ENCODE results near the gene MPDZ.

DNA sequence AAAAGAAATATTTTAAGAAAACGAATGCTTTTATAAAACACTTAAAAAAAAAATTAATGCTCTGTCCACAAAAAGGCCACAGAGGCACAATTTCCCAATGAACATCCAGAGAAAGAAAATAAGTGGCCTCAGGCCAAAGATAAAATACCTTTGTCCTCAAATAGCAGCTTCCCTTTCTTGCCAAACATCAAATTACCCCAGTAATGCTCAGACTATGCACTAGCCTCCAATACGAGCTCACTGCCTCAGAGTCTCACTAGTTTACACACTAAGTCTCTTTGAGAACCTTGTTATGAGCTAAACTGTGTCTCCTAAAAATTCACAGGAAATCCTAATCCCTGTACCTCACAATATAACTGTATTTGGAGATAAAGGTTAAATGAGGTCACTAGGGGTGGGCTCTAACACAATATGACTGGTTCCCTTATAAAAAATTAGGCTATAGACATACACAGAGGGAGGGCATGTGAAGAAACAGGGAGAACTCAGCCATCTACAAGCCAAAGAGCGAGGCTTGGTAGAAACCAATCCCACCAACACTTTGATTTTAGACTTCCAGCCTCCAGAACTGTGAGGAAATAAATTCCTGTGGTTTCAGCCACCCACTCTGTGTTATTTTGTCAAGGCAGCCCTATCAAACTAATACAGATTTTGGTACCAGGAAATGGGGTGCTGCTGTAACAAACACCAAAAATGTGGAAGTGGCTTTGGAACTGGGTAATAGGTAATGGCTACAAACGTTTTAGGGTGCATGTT lies 4.4 kb downstream of the MPDZ start:
- TF ChIP-seq RFX5 (IDR thresholded peaks at IDR 0.05) = no peak
- TF ChIP-seq POLR2A (IDR thresholded peaks at IDR 0.05; ENCODE audit: low read length) = no peak
- TF ChIP-seq NPAS2 (CRISPR knock-in tag; IDR thresholded peaks at IDR 0.05; ENCODE audit: borderline replicate concordance) = no peak
- TF ChIP-seq, protein P1, sequence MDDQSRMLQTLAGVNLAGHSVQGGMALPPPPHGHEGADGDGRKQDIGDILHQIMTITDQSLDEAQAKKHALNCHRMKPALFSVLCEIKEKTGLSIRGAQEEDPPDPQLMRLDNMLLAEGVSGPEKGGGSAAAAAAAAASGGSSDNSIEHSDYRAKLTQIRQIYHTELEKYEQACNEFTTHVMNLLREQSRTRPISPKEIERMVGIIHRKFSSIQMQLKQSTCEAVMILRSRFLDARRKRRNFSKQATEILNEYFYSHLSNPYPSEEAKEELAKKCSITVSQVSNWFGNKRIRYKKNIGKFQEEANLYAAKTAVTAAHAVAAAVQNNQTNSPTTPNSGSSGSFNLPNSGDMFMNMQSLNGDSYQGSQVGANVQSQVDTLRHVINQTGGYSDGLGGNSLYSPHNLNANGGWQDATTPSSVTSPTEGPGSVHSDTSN (IDR thresholded peaks at IDR 0.05) = no peak
- TF ChIP-seq, protein P2, sequence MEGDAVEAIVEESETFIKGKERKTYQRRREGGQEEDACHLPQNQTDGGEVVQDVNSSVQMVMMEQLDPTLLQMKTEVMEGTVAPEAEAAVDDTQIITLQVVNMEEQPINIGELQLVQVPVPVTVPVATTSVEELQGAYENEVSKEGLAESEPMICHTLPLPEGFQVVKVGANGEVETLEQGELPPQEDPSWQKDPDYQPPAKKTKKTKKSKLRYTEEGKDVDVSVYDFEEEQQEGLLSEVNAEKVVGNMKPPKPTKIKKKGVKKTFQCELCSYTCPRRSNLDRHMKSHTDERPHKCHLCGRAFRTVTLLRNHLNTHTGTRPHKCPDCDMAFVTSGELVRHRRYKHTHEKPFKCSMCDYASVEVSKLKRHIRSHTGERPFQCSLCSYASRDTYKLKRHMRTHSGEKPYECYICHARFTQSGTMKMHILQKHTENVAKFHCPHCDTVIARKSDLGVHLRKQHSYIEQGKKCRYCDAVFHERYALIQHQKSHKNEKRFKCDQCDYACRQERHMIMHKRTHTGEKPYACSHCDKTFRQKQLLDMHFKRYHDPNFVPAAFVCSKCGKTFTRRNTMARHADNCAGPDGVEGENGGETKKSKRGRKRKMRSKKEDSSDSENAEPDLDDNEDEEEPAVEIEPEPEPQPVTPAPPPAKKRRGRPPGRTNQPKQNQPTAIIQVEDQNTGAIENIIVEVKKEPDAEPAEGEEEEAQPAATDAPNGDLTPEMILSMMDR (IDR thresholded peaks at IDR 0.05) = no peak
- TF ChIP-seq CHD2 (IDR thresholded peaks at IDR 0.05; ENCODE audit: low read length, partially characterized antibody) = no peak
- TF ChIP-seq EP300 (IDR thresholded peaks at IDR 0.05) = no peak
- TF ChIP-seq, protein P3, sequence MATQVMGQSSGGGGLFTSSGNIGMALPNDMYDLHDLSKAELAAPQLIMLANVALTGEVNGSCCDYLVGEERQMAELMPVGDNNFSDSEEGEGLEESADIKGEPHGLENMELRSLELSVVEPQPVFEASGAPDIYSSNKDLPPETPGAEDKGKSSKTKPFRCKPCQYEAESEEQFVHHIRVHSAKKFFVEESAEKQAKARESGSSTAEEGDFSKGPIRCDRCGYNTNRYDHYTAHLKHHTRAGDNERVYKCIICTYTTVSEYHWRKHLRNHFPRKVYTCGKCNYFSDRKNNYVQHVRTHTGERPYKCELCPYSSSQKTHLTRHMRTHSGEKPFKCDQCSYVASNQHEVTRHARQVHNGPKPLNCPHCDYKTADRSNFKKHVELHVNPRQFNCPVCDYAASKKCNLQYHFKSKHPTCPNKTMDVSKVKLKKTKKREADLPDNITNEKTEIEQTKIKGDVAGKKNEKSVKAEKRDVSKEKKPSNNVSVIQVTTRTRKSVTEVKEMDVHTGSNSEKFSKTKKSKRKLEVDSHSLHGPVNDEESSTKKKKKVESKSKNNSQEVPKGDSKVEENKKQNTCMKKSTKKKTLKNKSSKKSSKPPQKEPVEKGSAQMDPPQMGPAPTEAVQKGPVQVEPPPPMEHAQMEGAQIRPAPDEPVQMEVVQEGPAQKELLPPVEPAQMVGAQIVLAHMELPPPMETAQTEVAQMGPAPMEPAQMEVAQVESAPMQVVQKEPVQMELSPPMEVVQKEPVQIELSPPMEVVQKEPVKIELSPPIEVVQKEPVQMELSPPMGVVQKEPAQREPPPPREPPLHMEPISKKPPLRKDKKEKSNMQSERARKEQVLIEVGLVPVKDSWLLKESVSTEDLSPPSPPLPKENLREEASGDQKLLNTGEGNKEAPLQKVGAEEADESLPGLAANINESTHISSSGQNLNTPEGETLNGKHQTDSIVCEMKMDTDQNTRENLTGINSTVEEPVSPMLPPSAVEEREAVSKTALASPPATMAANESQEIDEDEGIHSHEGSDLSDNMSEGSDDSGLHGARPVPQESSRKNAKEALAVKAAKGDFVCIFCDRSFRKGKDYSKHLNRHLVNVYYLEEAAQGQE (IDR thresholded peaks at IDR 0.05) = no peak
- TF ChIP-seq MAFK (IDR thresholded peaks at IDR 0.05; ENCODE audit: partially characterized antibody) = no peak
- no peak for TF ChIP-seq CBX8 (IDR thresholded peaks at IDR 0.05)
- no peak for TF ChIP-seq ZNF302 (CRISPR knock-in tag; IDR thresholded peaks at IDR 0.05)
- TF ChIP-seq JUN (IDR thresholded peaks at IDR 0.05) = no peak
- no peak for TF ChIP-seq HDAC2 (IDR thresholded peaks at IDR 0.05)

All from A549 (cell line).